Measurements from ENCODE around the gene ELAPOR1.
"Not testable (repeated sequence)": the region's sequence is repeated elsewhere in the genome, so short reads cannot be mapped to it uniquely, and the experiment has no call there.

Gene ELAPOR1

GRCh38 chr1:109137958-109138357 is 24.0 kb downstream of the ELAPOR1 start:
- DNase-seq (ENCODE audit: low read depth, low spot score) = no peak

DNA sequence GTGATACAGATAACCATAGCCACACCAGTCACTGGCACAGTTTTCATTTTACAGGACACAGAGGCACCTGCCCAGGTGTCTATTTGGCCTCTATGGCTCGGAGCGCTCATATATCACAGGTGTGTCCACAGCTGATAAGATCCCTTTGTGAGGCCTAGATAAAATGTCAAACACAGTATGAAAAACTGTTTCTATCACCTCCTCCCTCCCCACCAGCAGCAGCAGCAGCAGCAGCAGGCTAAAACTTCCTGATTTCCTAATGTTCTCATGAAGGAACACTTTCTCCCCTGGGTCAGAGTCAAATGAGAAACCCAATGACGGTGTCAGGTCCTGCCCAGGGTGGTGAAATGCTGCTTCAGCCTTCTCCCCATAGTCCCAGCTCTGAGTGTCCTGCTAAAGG is 24.4 kb downstream of the ELAPOR1 start:
- DNase-seq (ENCODE audit: low read depth, low spot score) = no peak

- no peak for DNase-seq (ENCODE audit: low read depth, low spot score)
Observed at GRCh38 chr1:109140392-109140791, 26.5 kb downstream of the ELAPOR1 start.

DNA sequence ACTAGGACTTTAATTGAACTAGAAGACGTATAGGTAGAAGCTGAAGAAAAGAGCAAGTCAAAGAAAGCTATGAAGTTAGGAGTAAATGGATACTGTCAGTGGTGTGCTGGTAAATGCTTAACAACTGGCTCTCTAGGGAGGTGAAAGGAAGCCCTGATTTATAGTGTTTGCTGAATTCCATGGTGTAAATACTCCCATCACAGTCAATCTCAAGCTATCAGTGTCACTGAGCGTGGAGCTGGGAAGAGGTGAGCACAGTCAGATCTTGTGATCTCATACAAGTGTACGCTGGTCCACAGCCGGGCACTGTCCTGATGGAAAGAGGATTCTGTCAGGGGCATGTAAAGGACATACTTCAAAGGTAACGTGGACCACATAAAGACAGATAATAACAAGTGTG is 28.3 kb downstream of the ELAPOR1 start:
- DNase-seq (ENCODE audit: low read depth, low spot score) = no peak

GRCh38 chr1:109142725-109143124 is 28.8 kb downstream of the ELAPOR1 start:
- DNase-seq (ENCODE audit: low read depth, low spot score) = not testable (repeated sequence)

GRCh38 chr1:109148987-109149561 is 35.2 kb downstream of the ELAPOR1 start:
- no peak for DNase-seq (ENCODE audit: low read depth, low spot score)

GRCh38 chr1:109149874-109150601 is 36.1 kb downstream of the ELAPOR1 start:
- DNase-seq (ENCODE audit: low read depth, low spot score) = no peak

GRCh38 chr1:109151146-109151990 is 37.5 kb downstream of the ELAPOR1 start:
- DNase-seq (ENCODE audit: low read depth, low spot score) = peak; percentile 45

DNA sequence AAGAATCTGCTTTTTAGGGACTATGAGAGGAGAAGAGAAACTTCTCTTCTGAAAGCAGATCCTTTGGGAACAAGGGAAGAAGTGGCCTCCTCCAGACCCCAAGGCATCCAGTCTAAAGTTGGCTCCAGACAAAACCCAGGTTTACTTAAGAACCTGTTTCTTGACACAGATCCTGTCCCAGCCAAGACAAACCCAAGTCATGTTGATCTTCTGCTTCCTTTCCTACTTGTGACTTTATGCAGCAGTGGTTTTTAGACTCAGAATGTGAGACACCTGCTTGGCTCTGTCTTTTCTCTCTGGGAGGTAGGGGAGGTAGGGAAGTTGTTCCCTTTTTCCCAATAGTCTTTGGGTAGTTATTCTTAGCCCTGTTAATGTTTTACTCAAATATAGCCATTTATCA is 38.3 kb downstream of the ELAPOR1 start:
- DNase-seq (ENCODE audit: low read depth, low spot score) = no peak

DNA sequence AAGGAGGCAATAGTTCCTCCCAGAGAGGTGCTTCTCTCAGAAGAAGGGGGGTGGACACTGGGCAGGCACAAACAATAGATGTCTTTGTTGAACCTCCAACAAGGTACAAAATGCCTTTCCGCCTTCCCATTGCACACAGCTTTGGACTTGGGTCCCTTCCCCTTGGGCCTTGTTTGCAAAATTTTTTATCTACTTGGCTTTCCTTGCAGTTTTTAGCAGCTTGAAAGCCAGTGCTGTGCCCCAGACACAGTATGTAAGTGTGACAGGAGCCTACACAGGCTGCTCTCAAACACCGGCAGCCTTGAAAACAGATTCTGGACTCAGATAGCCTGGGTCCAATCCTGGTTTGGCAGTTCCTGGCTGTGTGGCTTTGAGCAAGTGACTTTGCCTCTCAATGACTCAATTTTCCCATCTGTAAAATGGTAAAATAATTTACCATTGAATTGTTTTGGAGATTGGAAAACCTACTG is 43.0 kb downstream of the ELAPOR1 start:
- no peak for DNase-seq (ENCODE audit: low read depth, low spot score)

GRCh38 chr1:109158433-109158832 is 44.5 kb downstream of the ELAPOR1 start:
- DNase-seq (ENCODE audit: low read depth, low spot score) = no peak

GRCh38 chr1:109159326-109159725 is 45.4 kb downstream of the ELAPOR1 start:
- DNase-seq (ENCODE audit: low read depth, low spot score) = no peak

DNA sequence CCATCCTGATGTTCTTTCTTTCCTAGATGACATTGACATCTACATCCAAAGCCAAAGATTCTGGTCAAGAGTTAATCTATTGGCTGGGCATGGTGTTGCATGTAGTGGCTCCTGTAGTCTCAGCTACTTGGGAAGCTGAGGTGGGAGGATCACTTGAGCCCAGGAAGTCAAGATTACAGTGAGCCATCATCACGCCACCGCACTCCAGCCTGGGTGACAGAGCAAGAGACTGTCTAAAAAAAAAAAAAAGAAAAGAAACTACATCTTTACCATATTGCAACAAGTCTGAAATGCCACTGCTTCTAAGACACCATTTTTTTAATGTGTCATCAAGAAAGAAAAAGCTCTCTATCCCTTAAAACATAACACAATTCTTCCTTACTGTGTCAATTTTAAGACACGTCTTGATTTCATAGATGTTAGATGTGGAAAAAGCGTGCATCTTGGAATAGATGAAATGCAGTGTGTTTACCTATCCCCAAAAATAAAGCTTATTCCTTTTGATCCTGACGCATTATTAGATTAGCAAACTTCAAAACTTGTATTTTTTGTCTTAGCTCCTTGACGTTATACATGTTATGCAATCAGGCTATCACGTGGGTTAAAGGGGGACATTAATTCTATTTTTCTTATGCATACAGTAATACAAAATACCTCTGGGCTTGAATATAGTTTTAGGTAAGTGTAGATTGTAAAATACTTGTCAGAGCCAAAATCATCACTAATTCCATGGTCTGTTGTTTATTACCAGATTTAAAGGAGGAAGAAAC is 46.3 kb downstream of the ELAPOR1 start:
- DNase-seq (ENCODE audit: low read depth, low spot score) = no peak

- DNase-seq (ENCODE audit: low read depth, low spot score) = peak; percentile 69
Observed at GRCh38 chr1:109161858-109162606, 48.1 kb downstream of the ELAPOR1 start.

DNA sequence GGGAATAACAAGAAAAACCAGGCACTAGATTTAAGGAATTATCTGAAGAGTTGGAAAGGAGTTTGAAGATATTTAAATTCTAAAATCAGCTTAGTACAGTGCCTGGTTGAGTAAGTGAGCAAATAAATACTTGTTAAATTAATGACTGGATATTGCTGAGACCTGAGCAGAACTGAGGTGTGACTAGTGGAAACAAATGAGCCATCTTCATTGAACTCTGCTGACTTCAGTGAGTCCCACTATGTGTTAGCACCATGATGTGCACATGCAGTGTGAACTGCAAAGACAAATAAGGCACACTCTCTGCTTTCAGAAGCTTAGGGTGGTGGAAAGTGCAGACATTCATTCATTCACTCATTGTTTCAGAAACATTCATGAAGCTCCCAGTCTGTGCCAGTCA is 48.7 kb downstream of the ELAPOR1 start:
- DNase-seq (ENCODE audit: low read depth, low spot score) = no peak

- no peak for DNase-seq (ENCODE audit: low read depth, low spot score)
Observed at GRCh38 chr1:109163551-109163950, 49.6 kb downstream of the ELAPOR1 start.

All from astrocyte of the hippocampus (primary cell).